Measurements from ENCODE around the gene PCSK5.

PCSK5 gene

DNA sequence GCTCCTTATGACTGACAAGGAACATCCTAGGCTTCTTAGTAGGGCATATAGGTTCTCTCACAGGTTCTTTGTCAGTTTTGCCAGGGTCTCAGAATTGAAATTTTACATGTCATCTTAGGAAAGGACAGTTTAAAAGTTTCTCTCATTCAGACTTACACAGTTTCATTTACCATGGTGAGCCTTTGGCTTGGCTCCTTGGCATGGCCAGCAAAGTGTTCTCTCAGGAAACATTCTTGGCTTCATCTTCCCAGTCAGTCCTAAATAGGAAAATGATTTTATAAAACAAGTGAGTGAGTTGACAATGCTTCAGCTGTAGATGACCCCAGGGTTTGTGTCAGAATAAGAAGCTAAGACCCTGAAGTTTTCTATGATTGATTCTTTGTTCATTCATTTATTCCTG is 191.6 kb downstream of the PCSK5 start:
- DNase-seq (ENCODE audit: low read depth): no peak

DNA sequence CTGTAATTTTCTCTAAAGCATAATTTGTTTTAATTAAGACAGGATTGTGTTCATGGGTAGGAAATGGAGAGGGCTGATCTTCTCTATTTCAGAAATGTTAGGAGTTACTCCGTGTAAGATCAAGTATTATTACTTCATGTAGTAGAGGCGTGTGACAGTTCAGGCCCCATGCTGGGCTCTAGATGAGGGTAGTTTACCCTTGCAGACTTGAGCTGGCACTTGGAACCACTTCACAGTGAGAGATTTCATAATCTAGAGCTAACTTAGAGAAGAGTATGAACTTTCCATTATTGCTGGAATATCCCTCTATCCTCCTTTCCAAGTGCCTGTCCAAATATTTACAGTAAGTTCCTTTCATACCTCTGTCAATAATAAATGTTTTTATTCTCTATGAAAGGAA is 195.1 kb downstream of the PCSK5 start:
- DNase-seq (ENCODE audit: low read depth): no peak

DNA sequence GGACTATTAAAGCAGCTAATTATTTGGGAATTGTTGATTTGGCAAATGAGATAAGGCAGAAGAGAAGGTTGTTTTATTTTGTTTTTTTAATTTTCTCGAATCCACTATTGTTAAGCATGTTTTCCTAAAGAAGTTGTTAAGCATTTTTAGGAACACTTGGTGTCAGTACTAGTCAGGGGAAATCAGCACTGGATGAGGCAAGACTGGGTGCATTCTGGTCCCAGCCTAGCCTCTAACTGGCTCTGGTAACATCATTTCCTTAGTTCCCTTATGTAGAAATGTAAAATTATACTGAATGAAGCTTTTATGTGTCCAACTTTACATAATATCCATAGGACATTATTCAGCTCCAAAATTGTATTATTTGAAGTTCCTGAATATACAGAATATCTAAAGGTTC is 196.1 kb downstream of the PCSK5 start:
- DNase-seq (ENCODE audit: low read depth): peak; percentile 7

DNA sequence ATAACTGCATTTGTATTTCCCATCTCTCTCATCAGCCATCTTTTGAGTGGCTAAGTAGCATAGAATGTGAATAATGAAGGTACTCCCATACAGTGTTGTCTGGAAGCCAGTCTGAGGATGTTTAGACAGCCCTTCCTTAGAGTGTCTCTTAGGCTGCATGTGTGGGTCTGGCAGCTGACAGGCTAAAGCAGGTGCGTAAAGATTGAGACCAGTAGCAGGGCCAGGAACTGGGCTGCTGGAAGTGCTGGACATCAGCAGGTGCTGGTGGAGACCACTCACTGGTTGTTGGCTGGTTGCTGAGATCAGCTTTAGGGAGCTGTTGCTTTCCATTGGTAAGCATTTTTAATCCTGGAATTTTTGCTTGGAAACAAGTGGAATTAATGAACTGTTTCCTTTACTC is 197.5 kb downstream of the PCSK5 start:
- no peak for DNase-seq (ENCODE audit: low read depth)

DNA sequence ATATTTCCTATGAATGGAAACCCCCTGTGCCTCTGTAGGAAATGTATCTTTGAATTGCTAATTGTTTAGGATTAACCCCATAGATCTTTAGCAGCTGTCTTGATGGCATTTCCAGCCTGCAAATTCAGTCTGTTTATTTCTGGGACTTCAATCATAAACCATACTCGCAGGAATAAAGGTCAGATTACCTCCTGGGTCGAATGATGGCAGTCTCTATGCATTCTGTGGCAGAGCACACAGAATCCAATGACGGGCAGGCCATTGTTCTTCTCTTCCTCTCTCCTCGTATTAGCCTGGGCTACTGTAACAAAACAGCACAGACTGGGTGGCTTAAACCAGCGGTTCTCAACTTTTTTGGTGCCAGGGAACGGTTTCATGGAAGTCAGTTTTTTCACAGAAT is 199.9 kb downstream of the PCSK5 start:
- DNase-seq (ENCODE audit: low read depth): no peak

DNA sequence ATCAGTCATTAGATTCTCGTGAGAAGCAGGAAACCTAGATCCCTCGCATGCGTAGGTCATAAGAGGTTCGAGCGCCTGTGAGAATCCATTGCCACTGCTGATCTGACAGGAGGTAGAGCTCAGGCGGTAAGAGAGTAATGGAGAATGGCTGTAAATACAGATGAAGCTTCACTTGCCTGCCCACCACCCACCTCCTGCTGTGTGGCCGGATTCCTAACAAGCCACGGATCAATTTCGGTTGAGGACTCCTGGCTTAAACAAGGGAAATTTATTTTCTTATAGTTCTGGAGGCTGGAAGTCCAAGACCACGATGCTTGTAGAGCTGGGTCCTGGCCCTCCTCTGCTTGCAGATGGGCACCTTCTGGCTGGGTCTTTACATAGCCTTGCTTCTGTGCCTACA is 200.4 kb downstream of the PCSK5 start:
- no peak for DNase-seq (ENCODE audit: low read depth)

DNA sequence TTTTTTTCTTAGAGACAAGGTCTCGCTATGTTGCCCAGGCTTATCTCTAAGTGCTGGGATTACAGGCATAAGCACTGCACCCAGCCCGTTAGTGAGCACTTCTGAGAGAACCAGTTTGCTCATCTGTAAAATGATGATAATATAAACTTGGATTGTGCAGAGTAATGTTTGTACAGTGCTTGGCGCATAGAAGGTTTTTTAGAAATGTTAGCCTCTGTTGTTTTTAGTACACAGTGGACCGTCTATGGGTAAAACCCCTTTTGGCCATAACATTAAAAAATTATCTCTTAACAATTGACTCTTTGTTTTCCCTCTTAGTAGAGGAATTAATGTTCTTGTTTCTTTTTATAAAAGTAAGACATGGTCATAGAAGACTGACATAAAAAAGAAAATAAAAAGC is 202.1 kb downstream of the PCSK5 start:
- no peak for DNase-seq (ENCODE audit: low read depth)

DNA sequence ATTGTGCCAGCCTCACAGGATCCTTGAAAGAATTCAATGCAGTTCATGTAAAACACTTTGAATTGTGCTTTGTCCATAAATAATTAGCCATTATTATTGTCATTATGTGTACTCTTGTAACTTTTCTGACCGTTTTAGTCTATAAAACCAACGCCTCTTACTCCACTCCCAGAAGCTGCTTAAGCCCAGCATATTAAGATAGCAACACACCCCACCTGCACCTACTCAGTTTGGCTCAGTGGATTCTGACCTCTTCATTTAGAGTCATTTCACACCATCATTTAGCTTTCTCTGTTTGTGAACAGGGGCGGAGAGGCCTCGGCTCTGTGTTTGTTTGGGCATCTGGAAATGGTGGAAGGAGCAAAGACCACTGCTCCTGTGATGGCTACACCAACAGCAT is 205.1 kb downstream of the PCSK5 start:
- no peak for DNase-seq (ENCODE audit: low read depth)

DNA sequence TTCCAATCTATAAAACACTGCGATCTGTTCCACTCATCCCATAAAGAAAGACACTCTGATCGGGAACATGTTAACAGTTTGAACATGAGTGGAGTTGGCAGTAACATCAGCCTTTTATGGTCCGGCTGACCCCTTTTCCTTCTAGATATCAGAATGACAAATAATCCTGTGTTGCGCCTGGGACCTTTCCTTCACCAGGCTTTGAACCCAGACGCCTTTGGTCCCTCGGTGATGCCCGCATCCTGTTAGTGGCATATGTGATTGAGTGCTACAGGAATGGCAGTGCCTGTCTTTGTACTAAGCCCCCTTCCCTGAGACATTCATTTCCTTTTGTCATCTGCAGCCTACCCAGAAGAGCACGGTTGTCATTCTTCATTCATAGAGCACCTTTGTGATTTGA is 209.0 kb downstream of the PCSK5 start:
- no peak for DNase-seq (ENCODE audit: low read depth)

DNA sequence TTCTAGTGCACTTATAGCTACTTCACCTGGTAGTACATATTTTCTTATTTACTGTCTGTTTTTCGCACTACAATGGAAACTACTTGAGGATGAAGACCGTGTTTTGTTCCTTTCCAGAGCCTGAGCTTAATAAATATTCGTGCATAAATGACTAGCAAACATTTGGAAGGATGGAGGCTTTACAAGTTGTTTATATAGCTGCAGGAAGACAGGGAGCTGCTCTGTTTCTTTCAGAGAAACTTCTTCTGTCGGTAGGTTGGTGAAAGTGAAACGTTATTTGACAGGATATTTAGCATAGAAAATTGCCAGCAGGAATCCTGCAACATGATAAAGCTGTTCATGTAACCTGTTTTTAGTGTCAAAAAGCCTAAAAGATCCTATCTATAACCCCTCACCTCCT is 210.6 kb downstream of the PCSK5 start:
- DNase-seq (ENCODE audit: low read depth): no peak

DNA sequence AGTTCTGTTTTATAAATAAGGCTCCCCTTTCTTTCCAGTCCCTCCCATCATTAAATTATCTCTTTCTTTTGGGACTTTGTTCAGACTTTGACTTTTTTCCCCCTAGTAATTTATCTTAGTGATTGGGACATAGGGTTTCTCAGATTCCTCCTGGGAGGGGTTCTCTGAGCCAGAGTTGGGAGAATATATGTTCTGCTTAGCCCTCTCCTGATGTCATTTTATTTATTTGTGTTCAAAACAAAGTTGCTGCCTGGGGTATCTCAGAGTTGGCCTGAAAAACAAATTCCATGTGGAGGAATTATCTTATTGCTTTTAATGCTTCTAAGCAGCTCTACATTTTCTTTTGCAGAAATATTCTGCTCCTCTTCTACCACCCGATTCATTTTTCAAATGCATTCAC is 211.0 kb downstream of the PCSK5 start:
- DNase-seq (ENCODE audit: low read depth): no peak

DNA sequence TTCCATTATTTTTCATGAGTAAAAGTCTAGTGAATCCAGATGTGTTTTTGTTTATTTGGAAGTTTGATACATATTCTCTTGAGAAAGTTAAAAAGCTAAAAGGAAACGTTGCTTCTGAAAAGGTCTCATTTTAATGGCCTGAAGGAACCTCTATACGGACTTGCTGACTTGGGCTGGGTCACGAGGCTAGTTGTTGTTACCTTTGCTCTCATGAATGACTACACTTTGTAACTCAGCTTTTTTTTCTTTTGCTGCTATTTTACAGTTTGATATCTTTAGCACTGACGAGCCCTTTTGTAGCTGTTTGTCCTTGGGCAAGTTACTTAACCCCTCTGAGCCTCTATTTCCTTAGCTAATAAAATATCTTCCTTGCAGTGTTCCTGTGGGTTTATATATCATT is 211.5 kb downstream of the PCSK5 start:
- no peak for DNase-seq (ENCODE audit: low read depth)

DNA sequence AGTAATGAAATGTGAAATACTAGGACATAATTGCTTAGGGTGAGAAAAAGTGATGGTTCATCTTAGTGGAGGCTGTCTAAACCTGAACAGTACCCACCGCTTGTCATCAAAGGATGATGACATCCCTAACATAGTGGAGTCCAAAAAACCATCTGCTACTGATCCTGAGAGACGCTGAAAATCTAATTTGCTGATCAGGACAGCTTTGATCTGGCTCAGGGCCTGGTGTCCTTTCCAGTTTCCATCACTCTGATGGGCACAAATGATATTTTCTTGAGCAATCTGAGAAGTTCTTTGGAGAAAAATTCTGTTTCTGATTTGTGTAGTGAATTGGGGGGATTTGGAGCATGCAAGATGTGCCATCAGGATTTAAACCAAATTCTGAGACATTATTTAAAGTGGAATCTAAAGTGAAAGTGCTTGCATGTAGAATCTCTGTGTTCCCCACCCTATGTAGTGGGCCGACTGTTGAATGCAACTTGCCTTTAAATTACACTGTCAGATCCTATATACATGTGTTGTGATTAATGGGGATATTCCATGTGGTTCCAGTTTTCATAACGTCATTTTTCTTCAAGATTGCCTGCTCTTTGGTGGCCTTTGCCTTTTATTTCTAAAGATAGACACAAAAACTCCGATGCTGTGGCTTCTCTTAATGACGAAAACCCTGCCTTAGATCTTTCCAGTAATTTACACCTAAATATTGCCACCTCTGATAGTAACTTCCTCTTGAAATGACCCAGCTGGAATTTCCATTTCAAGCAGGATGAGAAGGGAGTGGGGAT is 213.2 kb downstream of the PCSK5 start:
- DNase-seq (ENCODE audit: low read depth): no peak

DNA sequence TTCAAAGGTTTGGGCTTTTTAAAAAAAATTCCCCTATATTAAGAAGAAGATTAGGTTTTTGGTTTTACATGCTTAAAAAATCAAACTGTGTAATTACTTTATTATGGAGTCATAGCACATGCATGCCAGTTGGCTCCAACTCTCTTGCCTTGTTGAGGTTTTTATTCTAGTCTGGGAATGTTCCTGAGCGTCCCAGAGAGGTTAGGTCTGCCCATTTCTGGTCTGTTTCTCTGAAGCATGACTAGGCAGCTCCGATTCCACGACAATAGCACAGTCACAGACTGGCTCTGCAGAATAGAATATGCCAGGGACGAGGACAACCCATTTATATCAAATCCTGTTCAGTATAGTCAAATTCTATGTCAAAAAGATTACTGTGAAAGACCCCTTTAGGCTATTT is 217.0 kb downstream of the PCSK5 start:
- DNase-seq (ENCODE audit: low read depth): no peak

DNA sequence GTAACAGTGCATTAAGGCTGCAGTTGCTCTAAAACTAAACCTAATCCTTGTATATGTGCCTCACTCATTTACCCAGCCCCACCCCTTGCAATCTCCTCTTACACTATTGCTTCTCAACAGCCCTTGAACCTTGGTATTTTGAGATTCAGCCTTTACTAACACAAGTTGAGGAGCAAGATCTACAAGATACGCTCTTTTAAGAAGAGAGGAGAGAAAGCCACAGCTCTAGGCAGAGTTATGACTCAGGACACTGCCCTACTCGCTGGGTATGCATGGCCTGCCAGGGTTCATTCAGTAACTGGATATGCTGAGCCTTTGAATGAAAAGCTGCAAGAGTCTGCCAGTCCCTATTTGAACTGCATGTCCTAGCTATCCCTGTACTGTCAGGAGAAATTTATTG is 219.5 kb downstream of the PCSK5 start:
- DNase-seq (ENCODE audit: low read depth): peak; percentile 31

DNA sequence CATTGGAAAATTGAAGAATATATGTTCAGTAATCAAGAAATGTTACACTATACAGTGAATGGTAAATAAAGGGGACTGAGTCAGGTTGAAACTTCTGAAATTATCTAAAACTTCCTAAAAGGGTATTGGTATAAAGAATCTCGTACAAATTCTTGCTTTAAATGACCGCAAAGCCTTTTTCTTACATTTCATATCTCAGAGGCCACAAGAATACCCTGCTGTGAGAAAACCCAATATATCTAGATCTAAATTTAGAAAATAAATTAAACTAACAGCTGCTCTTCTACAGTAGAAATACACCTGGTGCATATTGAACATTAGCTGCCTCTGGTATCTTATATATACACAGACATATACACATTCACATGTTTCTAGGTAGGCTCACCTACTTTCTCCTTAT is 221.7 kb downstream of the PCSK5 start:
- no peak for DNase-seq (ENCODE audit: low read depth)

DNA sequence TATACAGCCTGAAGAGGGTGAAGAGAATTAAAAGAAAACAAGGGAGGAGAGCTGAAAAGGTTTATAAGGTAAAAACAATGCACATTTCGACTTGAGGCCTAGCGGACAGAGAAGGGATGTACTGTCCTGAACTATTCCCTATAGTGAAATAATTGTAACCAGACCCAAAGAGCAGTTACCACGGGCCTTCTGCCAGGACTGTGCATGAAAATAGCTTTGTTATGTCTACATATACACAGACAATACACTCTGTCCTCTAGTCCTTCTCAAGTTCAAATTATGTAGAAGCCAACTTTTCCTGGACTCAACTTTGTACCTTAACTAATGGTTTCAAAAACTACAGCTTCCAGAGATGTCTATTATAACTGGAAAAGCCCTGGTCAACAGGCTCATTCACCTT is 223.7 kb downstream of the PCSK5 start:
- no peak for DNase-seq (ENCODE audit: low read depth)

DNA sequence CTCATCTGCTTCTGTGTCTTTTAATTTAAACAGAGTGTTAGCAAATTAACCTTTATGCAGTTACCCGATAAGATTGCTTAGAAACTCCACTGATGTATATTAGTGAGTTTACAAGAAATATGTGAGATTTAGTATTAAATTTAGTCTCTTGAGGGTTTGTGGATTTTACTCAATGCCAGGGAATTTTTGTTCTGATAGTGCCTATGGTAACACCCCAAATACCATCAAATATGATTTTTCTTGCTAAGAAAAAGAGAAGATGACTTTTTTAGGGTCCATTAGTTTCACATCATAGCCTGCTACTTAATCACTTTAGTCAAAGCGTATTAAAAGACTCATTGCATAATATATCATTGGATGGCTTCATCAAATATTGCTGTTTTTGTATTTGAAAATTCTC is 224.9 kb downstream of the PCSK5 start:
- DNase-seq (ENCODE audit: low read depth): peak; percentile 6

DNA sequence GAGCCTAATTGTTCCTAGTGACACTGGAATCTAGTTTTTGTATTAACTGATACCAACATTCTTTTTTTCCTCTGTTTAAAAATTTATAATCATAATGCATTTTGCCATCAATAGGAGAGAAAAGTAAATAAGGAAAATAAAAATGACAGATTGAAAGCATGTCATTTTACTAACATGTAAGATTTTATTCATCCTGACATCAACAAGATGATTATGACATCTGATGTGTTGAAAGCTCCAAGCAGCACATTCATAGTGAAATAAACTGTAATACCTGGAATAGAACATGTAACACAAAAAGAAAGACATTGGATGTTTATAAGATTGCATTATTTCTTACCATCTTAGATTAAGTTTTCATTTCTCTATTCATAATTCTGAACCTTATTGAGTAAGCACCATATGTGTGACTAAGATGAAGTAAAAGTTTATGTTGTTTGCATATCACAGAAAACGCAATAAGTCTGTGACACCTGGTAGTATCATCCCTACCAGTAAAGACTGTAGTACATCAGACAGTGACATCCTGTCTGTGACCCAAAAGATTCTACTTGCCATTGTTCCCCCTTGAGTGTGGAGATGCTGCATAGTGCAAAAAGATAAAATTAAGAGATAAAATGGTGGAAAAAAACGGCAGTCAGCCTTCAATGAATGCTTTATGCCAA is 225.6 kb downstream of the PCSK5 start:
- DNase-seq (ENCODE audit: low read depth): no peak

DNA sequence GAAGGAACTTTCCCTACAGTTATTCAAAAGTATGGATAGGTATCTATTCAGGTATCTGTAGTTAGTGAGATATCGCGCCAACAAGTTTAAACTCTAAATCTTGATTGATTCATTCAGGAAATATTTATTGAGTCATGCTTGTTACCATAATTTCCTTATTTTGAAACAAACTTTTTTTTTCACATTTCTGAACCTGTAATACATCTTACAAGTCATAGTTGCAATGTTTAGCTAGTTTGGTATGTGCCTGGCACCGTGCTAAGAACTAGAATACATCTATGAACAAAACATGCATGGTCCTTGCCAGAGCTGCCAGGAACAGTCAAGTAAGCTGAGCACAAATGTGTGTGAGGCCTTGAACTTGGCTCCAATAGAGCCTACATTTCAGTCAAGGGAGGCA is 226.4 kb downstream of the PCSK5 start:
- peak; percentile 12 for DNase-seq (ENCODE audit: low read depth)

DNA sequence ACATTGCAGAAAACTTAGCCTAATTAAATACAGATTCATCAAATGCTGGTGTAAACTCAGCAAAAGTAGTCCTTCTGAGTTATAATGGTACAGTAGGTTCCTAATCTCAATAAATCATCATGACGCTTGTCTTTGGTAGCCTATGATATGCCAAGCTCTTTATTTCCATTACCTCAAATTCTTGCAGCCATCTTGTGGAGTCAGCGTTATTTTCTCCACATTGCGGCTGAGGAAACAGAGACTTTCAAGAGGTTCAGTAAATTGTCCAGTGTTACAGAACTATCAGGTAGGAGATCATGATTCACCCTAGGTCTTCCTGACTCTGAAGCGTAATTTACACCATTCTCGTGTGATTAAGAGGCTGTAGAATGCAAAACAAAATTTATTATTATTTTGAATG is 237.2 kb downstream of the PCSK5 start:
- DNase-seq (ENCODE audit: low read depth): no peak

DNA sequence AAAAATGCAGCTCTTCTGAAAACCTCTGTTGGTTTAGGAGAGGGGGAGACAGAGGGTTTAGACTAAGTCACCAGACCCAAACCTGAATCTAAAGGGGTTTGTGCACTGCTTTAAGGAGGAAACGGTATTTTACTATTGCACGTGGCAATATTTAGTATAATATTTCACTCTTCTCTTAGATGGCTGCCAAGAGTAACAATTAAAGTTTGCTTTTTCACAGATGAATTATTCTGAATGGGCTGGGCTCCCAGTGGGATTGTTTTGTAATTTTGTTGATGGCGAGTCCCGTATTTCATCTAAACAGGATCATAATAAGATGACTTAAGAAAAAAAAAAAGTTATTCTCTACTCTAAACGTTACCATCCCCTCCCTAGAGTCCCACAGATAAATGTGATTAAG is 245.4 kb downstream of the PCSK5 start:
- DNase-seq (ENCODE audit: low read depth): no peak

DNA sequence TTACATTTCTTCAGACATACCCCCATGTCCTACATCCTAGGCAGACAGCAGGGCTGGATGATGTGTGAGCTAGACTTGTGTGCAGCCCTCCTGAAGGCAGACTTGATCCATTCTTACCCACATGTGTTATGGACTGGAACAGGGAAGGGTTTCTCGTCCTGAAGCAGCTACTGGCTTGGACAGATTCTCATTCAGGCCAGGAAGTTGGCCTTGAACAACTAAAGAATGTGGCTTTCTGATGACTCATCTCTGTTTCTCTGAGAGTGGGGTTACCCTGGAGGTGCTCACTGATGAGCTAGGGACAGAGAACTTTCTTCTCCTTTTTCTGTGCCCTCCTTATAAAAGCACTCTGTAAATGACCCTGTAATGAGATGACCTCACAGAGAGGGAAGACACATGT is 246.5 kb downstream of the PCSK5 start:
- peak; percentile 67 for DNase-seq (ENCODE audit: low read depth)

DNA sequence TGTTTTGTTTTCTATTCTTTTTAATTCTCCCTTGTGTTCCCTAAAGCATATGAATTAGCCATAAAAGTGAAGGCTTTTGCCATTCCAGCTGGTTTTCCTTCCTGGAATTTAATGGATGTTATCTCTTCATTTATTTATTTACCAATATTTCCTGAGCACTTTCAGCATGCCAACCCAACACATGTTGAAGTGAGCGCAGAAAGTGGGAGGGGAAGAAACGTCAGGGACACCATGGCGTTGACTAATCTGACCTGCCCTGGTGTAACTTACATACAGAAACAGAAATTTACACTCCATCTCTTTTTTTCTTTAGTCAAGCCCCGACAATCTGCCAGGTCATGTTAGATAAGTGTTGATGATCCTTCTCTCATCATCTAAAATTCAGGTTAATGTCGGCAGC is 247.5 kb downstream of the PCSK5 start:
- DNase-seq (ENCODE audit: low read depth): no peak

Measured in amniotic epithelial cell (primary cell).